HepG2 (cell line): ENCODE measurements around the gene PDZD7. TPM values are rescaled to one million over a fixed set of nuclear protein-coding genes. Genes with fewer than 3 reads are reported as not detected.

Experiments
- ATAC-seq: fragments of 200-7000 bp; cut with Tn5 transposase; 3 replicates; pipeline ENCODE4 v1.9.1; 2020; ENCODE audit warnings: mild to moderate bottlenecking, moderate library complexity
- BruUV-seq: library from RNA; stranded (reverse); fragments of 400-500 nt; replicated peaks from 2 replicates; lab custom pipeline; 2021; lab: Mats Ljungman, UMichigan
- CTCF ChIA-PET: fragments of 300-600 bp; formaldehyde crosslinking; extraction: SDS; loops from one replicate; lab custom pipeline; 2021; ENCODE audit warnings: low total read pairs, inconsistent platforms, low intra/inter-chr PET ratio; lab: Yijun Ruan, JAX
- POLR2A ChIA-PET: fragments of 350-600 bp; sonication (Branson Sonifier 250); formaldehyde crosslinking; loops from one replicate; lab custom pipeline; 2020; ENCODE audit warnings: antibody characterized with exemption, inconsistent platforms; lab: Yijun Ruan, JAX
- DNase-seq: peaks from one replicate; pipeline ENCODE4 v3.0.0-alpha.2; 2015; ENCODE audit warnings: low spot score
- FAIRE-seq: peaks from 3 replicates; lab custom pipeline; 2011; peaks lifted over from hg19 to GRCh38; lab: Jason Lieb, UNC
- H2AFZ ChIP-seq: one replicate; pipeline ENCODE4 v1.6.1; 2011; ENCODE audit warnings: low read length, inconsistent platforms
- H3K27ac ChIP-seq: fragments of 300-600 bp; 3 replicates; pipeline ENCODE4 v1.8.0; 2011; ENCODE audit warnings: mixed run types, mild to moderate bottlenecking, mixed read lengths, low read length, inconsistent platforms; ENCODE audit not compliant: insufficient read depth; ENCODE audit errors: extremely low read length
- H3K27me3 ChIP-seq, 2 experiments: fragments of 200-600 bp in 1 of 2; 2 replicates in 1 of 2; 3 replicates in 1 of 2; pipeline versions ENCODE4 v1.6.0 to v1.8.0; 2011; ENCODE audit warnings: low read length in 2 of 2, mild to moderate bottlenecking in 2 of 2, moderate library complexity in 2 of 2, inconsistent platforms in 1 of 2; ENCODE audit not compliant: insufficient read depth in 2 of 2, control insufficient read depth in 1 of 2
- H3K36me3 ChIP-seq, 2 experiments: fragments of 200-600 bp in 1 of 2; replicated peaks in 1 of 2; 2 replicates in 1 of 2; 3 replicates in 1 of 2; pipeline versions ENCODE4 v1.5.1 to v1.8.0; 2011; ENCODE audit warnings: low read length in 2 of 2, inconsistent platforms in 1 of 2; ENCODE audit not compliant: insufficient read depth in 2 of 2, control insufficient read depth in 1 of 2
- H3K4me1 ChIP-seq: 2 replicates; pipeline ENCODE4 v1.5.1; 2012; ENCODE audit warnings: low read length, inconsistent platforms; ENCODE audit not compliant: insufficient read depth
- H3K4me2 ChIP-seq: 2 replicates; pipeline ENCODE4 v1.6.0; 2011; ENCODE audit warnings: low read depth, low read length, inconsistent platforms
- H3K4me3 ChIP-seq, 3 experiments: fragments of 200-600 bp in 1 of 3; sonication (generic), shearing (Covaris generic) in 1 of 3; replicated peaks in 1 of 3; 2 replicates each; pipeline ENCODE4 v1.5.1; 2011 to 2016; ENCODE audit warnings: low read length in 3 of 3, inconsistent platforms in 2 of 3, low read depth in 2 of 3, mild to moderate bottlenecking in 2 of 3, control low read depth in 1 of 3, mixed read lengths in 1 of 3; ENCODE audit not compliant: insufficient read depth in 1 of 3
- H3K79me2 ChIP-seq: one replicate; pipeline ENCODE4 v1.6.1; 2011; ENCODE audit warnings: low read length, inconsistent platforms; ENCODE audit not compliant: insufficient read depth
- H3K9ac ChIP-seq: 2 replicates; pipeline ENCODE4 v1.6.0; 2011; ENCODE audit warnings: mild to moderate bottlenecking, low read depth, low read length, inconsistent platforms; ENCODE audit not compliant: insufficient read depth
- H3K9me3 ChIP-seq: 2 replicates; pipeline ENCODE4 v1.5.1; 2012; ENCODE audit warnings: mild to moderate bottlenecking, low read length
- H4K20me1 ChIP-seq: 2 replicates; pipeline ENCODE4 v1.6.0; 2011; ENCODE audit warnings: inconsistent platforms, mild to moderate bottlenecking, low read length, moderate library complexity; ENCODE audit not compliant: insufficient read depth
- ARNT ChIP-seq: fragments of 450-650 bp; IDR thresholded peaks from 2 replicates; pipeline ENCODE4 v1.6.1; 2017
- ELF4 ChIP-seq: sonication (generic); formaldehyde crosslinking; IDR thresholded peaks from 2 replicates; pipeline ENCODE4 v1.5.0; 2020; ENCODE audit warnings: missing genetic modification reagents, mild to moderate bottlenecking, moderate library complexity, borderline replicate concordance
- MAFG ChIP-seq: sonication (generic); formaldehyde crosslinking; IDR thresholded peaks from 2 replicates; pipeline ENCODE4 v1.5.1; 2020; ENCODE audit warnings: mild to moderate bottlenecking, missing genetic modification reagents
- NFYB ChIP-seq: sonication (generic); formaldehyde crosslinking; IDR thresholded peaks from 2 replicates; pipeline ENCODE4 v1.4.0; 2020; ENCODE audit warnings: missing genetic modification reagents
- SATB2 ChIP-seq: sonication (generic); formaldehyde crosslinking; IDR thresholded peaks from 2 replicates; pipeline ENCODE4 v1.5.0; 2020; ENCODE audit warnings: missing genetic modification reagents
- ZBTB2 ChIP-seq: sonication (generic); formaldehyde crosslinking; IDR thresholded peaks from 2 replicates; pipeline ENCODE4 v1.8.0; 2022; ENCODE audit warnings: low read depth, missing genetic modification reagents
- ZNF136 ChIP-seq: sonication (generic); formaldehyde crosslinking; IDR thresholded peaks from 2 replicates; pipeline ENCODE4 v1.8.1; 2022; ENCODE audit warnings: low read depth, mild to moderate bottlenecking, moderate library complexity, missing genetic modification reagents
- ZNF510 ChIP-seq: sonication (generic); formaldehyde crosslinking; IDR thresholded peaks from 2 replicates; pipeline ENCODE4 v1.4.0; 2020; ENCODE audit warnings: low read depth, mild to moderate bottlenecking, missing genetic modification reagents
- ZNF572 ChIP-seq: sonication (generic); formaldehyde crosslinking; IDR thresholded peaks from 2 replicates; pipeline ENCODE4 v1.5.1; 2020; ENCODE audit warnings: mild to moderate bottlenecking, missing genetic modification reagents
- ZNF713 ChIP-seq: sonication (generic); formaldehyde crosslinking; IDR thresholded peaks from 2 replicates; pipeline ENCODE4 v1.4.0; 2020; ENCODE audit warnings: mild to moderate bottlenecking, missing genetic modification reagents
- ZNF761 ChIP-seq: sonication (generic); formaldehyde crosslinking; conservative IDR thresholded peaks from 2 replicates; pipeline ENCODE4 v1.4.0; 2020; ENCODE audit warnings: mild to moderate bottlenecking, missing genetic modification reagents
- WGBS: methylation state at CpG from one replicate; pipeline ENCODE4 v1.1.6; 2017; ENCODE audit warnings: low lambda C conversion rate; 5-methylcytosine and 5-hydroxymethylcytosine counted together
- in situ Hi-C: cut with HindIII; loops from 2 replicates; pipeline ENCODE4 v1.10.0; 2017; ENCODE audit warnings: low pct_unique_long_range_greater_than_20kb; ENCODE audit not compliant: extremely low pct_ligation_motif_present
- intact Hi-C: fragments of 100-400 bp; cut with micrococcal nuclease; formaldehyde crosslinking; loops from one replicate; pipeline ENCODE4 v1.10.0; 2022; ENCODE audit not compliant: unreplicated experiment
- polyA plus RNA-seq, 8 experiments: library from polyadenylated mRNA; depleted of rRNA in 3 of 8; stranded (reverse) in 7 of 8; unstranded in 1 of 8; fragments of >200 nt; fragmentation: Illumina TruSeq in 4 of 8; extraction: Trizol in 4 of 8; gene quantifications; 2 replicates each; pipeline versions ENCODE4 v1.2.1 to v1.2.3, GENCODE V29; 2011 to 2016; ENCODE audit warnings: low read depth in 4 of 8, missing spikeins in 1 of 8, mixed read lengths in 1 of 8; ENCODE audit not compliant: insufficient read depth in 1 of 8
- total RNA-seq, 5 experiments: library from RNA; depleted of rRNA; stranded (reverse); fragments of >200 nt; fragmentation: Illumina TruSeq; extraction: Trizol; gene quantifications; 2 replicates each; pipeline ENCODE4 v1.2.3, GENCODE V29; 2016; ENCODE audit warnings: low read depth in 1 of 5

PDZD7 gene
- total and polyA plus RNA-seq, 2 of the 13 experiments (the other 11 are each of a cell fraction or from before 2014, with no cell fraction given), result 0.58 to 0.73 TPM

DNA sequence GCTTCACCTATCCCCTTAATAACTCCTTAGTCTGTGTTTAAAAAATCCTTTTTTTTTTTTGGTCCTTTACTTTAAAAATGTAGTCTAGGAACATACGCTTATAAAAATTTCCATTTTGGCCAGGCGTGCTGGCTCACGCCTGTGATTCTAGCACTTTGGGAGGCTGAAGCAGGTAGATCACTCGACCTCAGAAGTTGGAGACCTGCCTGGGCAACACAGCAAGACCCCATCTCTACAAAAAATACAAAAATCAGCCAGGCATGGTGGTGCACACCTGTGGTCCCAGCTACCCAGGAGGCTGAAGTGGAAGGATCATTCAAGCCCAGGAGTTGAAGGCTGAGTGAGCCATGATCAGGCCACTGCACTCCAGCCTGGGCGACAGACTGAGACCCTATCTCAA is 45.7 kb upstream of the PDZD7 start (continued):
- TF ChIP-seq ZBTB2 (no peak), ZNF761 (CRISPR knock-in tag) (no peak), SATB2 (CRISPR knock-in tag) (no peak), ELF4 (CRISPR knock-in tag) (no peak), ZNF572 (no peak), ARNT (no peak), MAFG (CRISPR knock-in tag) (no peak), ZNF136 (CRISPR knock-in tag) (no peak), ZNF713 (no peak), ZNF510 (CRISPR knock-in tag) (no peak)

- 15% methylated on average over 4 of the region's 4 CpGs for WGBS
- no peak for FAIRE-seq
- Histone ChIP-seq H3K4me1 (no peaks in the 10 kb centered on the region), H3K27me3 (peaks cover 11 to 53% of the 10 kb centered on the region in 2 experiments; a peak in 4 of 5 replicates), H2AFZ (no peak overlapping the region), H4K20me1 (no peaks in the 10 kb centered on the region), H3K4me3 (no peak overlapping the region), H3K9me3 (no peaks in the 10 kb centered on the region), H3K79me2 (no peaks in the 10 kb centered on the region), H3K4me2 (no peak overlapping the region), H3K9ac (no peak overlapping the region), H3K27ac (no peak overlapping the region), H3K36me3 (no peaks in the 10 kb centered on the region)
- ChIA-PET POLR2A (interaction anchor here (1.0 kb wide), 1 partner anchor 33 kb away, joined by 3 read pairs; no protein-coding TSS in a partner anchor), CTCF (no interaction called here)
- DNase-seq, result no peak
- no TSS peak for BruUV-seq
- no peak for ATAC-seq
- TF ChIP-seq NFYB, result no peak
- in situ Hi-C loops, result no loop called here
- intact Hi-C loops, result no loop called here
Observed at GRCh38 chr10:101075775-101076174, 44.8 kb upstream of the PDZD7 start.
